OCI-LY1 (cell line): ENCODE results near the gene ZNF668.

ENCODE experiments used
- EZH2 ChIP-seq: fragments of 200-600 bp; sonication (generic), shearing (Covaris generic); IDR thresholded peaks from 2 replicates; pipeline ENCODE4 v1.8.0; 2017; ENCODE audit warnings: borderline replicate concordance, mixed run types, mild to moderate bottlenecking, antibody characterized with exemption, low read length, moderate library complexity, mixed read lengths
- TF ChIP-seq, protein P1 (sequence below): fragments of 200-600 bp; sonication (generic), shearing (Covaris generic); IDR thresholded peaks from 2 replicates; pipeline ENCODE4 v1.5.1; 2017; ENCODE audit warnings: mild to moderate bottlenecking, antibody characterized with exemption, low read length, moderate library complexity, mixed read lengths

DNA sequence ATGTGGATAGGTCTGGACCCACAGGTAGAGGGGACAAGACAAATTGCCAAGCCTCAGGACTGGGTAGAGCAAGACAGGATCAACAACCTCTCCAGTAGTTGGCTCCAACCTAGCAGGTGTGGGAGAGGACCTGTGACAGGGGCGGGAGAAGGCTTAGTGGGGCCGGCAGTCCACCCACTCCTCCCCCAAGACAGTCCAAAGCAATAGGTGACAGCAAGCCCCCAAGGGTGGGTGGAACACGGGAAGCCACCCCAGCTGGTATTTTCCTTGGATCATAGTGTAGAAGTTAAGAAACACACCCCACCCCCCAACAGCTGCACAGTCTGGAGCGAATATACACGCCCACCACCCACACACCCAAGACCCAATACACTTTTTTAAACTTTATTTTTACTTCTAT, 44.8 kb downstream of the ZNF668 start:
- TF ChIP-seq, protein P1, sequence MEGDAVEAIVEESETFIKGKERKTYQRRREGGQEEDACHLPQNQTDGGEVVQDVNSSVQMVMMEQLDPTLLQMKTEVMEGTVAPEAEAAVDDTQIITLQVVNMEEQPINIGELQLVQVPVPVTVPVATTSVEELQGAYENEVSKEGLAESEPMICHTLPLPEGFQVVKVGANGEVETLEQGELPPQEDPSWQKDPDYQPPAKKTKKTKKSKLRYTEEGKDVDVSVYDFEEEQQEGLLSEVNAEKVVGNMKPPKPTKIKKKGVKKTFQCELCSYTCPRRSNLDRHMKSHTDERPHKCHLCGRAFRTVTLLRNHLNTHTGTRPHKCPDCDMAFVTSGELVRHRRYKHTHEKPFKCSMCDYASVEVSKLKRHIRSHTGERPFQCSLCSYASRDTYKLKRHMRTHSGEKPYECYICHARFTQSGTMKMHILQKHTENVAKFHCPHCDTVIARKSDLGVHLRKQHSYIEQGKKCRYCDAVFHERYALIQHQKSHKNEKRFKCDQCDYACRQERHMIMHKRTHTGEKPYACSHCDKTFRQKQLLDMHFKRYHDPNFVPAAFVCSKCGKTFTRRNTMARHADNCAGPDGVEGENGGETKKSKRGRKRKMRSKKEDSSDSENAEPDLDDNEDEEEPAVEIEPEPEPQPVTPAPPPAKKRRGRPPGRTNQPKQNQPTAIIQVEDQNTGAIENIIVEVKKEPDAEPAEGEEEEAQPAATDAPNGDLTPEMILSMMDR: no peak
- no peak for TF ChIP-seq EZH2
